CD14-positive monocyte (primary cell): ENCODE results near the gene FBF1. TPM values are rescaled to one million over a fixed set of nuclear protein-coding genes. Genes with fewer than 3 reads are reported as not detected.

Experiments
- DNase-seq, 3 donors: peaks; one replicate each; pipeline ENCODE4 v3.0.0-alpha.2; 2011 to 2022
- H2AFZ ChIP-seq: 2 replicates; pipeline ENCODE4 v1.6.0; 2012; ENCODE audit warnings: mild to moderate bottlenecking, low read depth, low read length, inconsistent platforms; ENCODE audit not compliant: insufficient read depth, poor library complexity, severe bottlenecking
- H3K27ac ChIP-seq, 2 donors: 1 replicate in 1 of 2; 2 replicates in 1 of 2; pipeline ENCODE4 v1.5.1; 2012 to 2013; ENCODE audit warnings: low read length in 2 of 2, control low read depth in 1 of 2, inconsistent platforms in 1 of 2, low read depth in 1 of 2, mild to moderate bottlenecking in 1 of 2
- H3K27me3 ChIP-seq, 2 donors: one replicate each; pipeline versions ENCODE4 v1.6.0 to v1.6.1; 2011 to 2013; ENCODE audit warnings: low read length in 2 of 2; ENCODE audit not compliant: control insufficient read depth in 2 of 2, insufficient read depth in 2 of 2
- H3K36me3 ChIP-seq, 2 donors: replicated peaks in 1 of 2; 1 replicate in 1 of 2; 2 replicates in 1 of 2; pipeline versions ENCODE4 v1.5.1 to v1.6.1; 2012 to 2013; ENCODE audit warnings: low read length in 2 of 2, control low read depth in 1 of 2, inconsistent platforms in 1 of 2, mild to moderate bottlenecking in 1 of 2; ENCODE audit not compliant: insufficient read depth in 2 of 2, control insufficient read depth in 1 of 2
- H3K4me1 ChIP-seq, 2 donors: 1 replicate in 1 of 2; 2 replicates in 1 of 2; pipeline versions ENCODE4 v1.5.1 to v1.6.1; 2012 to 2013; ENCODE audit warnings: low read length in 2 of 2, control low read depth in 1 of 2, inconsistent platforms in 1 of 2, mild to moderate bottlenecking in 1 of 2, moderate library complexity in 1 of 2; ENCODE audit not compliant: insufficient read depth in 2 of 2, control insufficient read depth in 1 of 2
- H3K4me2 ChIP-seq: replicated peaks from 2 replicates; pipeline ENCODE3; 2012; ENCODE audit warnings: low read length, moderate library complexity, mild to moderate bottlenecking; ENCODE audit not compliant: poor library complexity, severe bottlenecking; ENCODE audit errors: extremely low read depth
- H3K4me3 ChIP-seq, 3 experiments: fragments of 200-600 bp in 1 of 3; sonication (generic) in 1 of 3; replicated peaks in 1 of 3; 1 replicate in 2 of 3; 2 replicates in 1 of 3; pipeline ENCODE4 v1.5.1; 2011 to 2013; ENCODE audit warnings: low read length in 3 of 3, mild to moderate bottlenecking in 3 of 3, control low read depth in 2 of 3, low read depth in 2 of 3, inconsistent platforms in 1 of 3, moderate library complexity in 1 of 3
- H3K79me2 ChIP-seq: 2 replicates; pipeline ENCODE4 v1.6.0; 2012; ENCODE audit warnings: mild to moderate bottlenecking, control low read depth, inconsistent platforms, low read length, moderate library complexity; ENCODE audit not compliant: insufficient read depth
- H3K9ac ChIP-seq: 2 replicates; pipeline ENCODE4 v1.6.0; 2017; ENCODE audit warnings: low read length, mild to moderate bottlenecking; ENCODE audit not compliant: insufficient read depth, poor library complexity, severe bottlenecking
- H3K9me3 ChIP-seq, 2 donors: replicated peaks in 1 of 2; 1 replicate in 1 of 2; 2 replicates in 1 of 2; pipeline versions ENCODE4 v1.5.1 to v1.6.1; 2012 to 2013; ENCODE audit warnings: low read length in 2 of 2, control low read depth in 1 of 2; ENCODE audit not compliant: control insufficient read depth in 1 of 2, insufficient read depth in 1 of 2
- H4K20me1 ChIP-seq: 2 replicates; pipeline ENCODE4 v1.6.0; 2012; ENCODE audit warnings: mild to moderate bottlenecking, low read length, control low read depth, moderate library complexity; ENCODE audit not compliant: insufficient read depth
- H3K27ac Mint-ChIP-seq, 7 donors: one replicate each; pipeline ENCODE4 v1.8.0; 2020; ENCODE audit warnings: mild to moderate bottlenecking in 7 of 7, mixed read lengths in 7 of 7, moderate library complexity in 6 of 7, inconsistent platforms in 2 of 7
- H3K27me3 Mint-ChIP-seq, 3 donors: one replicate each; pipeline ENCODE4 v1.8.0; 2021 to 2022; ENCODE audit warnings: low read depth in 3 of 3, mild to moderate bottlenecking in 3 of 3, mixed read lengths in 3 of 3, moderate library complexity in 3 of 3, inconsistent platforms in 1 of 3
- H3K36me3 Mint-ChIP-seq, 2 donors: one replicate each; pipeline ENCODE4 v1.8.0; 2020; ENCODE audit warnings: mixed read lengths in 2 of 2, inconsistent platforms in 1 of 2, mild to moderate bottlenecking in 1 of 2
- H3K4me1 Mint-ChIP-seq: one replicate; pipeline ENCODE4 v1.8.0; 2020; ENCODE audit warnings: mild to moderate bottlenecking, mixed read lengths
- H3K4me3 Mint-ChIP-seq, 2 donors: one replicate each; pipeline ENCODE4 v1.8.0; 2020; ENCODE audit warnings: mild to moderate bottlenecking in 2 of 2, mixed read lengths in 2 of 2, moderate library complexity in 1 of 2
- H3K9me3 Mint-ChIP-seq, 7 donors: one replicate each; pipeline ENCODE4 v1.8.0; 2020 to 2022; ENCODE audit warnings: mixed read lengths in 7 of 7, mild to moderate bottlenecking in 6 of 7, moderate library complexity in 6 of 7, inconsistent platforms in 2 of 7
- CTCF ChIP-seq: fragments of 200-600 bp; IDR thresholded peaks from one replicate; pipeline ENCODE4 v1.8.0; 2022; ENCODE audit warnings: antibody characterized with exemption, mild to moderate bottlenecking
- WGBS: methylation state at CpG from one replicate; pipeline ENCODE4 v1.1.5; 2013; ENCODE audit warnings: missing lambda C conversion rate; ENCODE audit not compliant: insufficient coverage; 5-methylcytosine and 5-hydroxymethylcytosine counted together
- intact Hi-C, 2 donors: fragments of 100-400 bp; cut with micrococcal nuclease; formaldehyde crosslinking; loops; one replicate each; pipeline versions ENCODE4 v1.15.0 to v1.15.1; 2023
- polyA plus RNA-seq, 3 donors: library from polyadenylated mRNA; depleted of rRNA in 1 of 3; unstranded in 2 of 3; stranded (reverse) in 1 of 3; fragments of 300-500 nt in 2 of 3; fragments of >200 nt in 1 of 3; fragmentation: Illumina TruSeq in 2 of 3; gene quantifications; 1 replicate in 2 of 3; 2 replicates in 1 of 3; pipeline ENCODE4 v1.2.3, GENCODE V29; 2012 to 2021

The FBF1 gene
- polyA plus RNA-seq, 3 donors, result 0.32 to 4.4 (median 0.62) TPM

GRCh38 chr17:75877752-75878173 lies 63.1 kb downstream of the FBF1 start:
- WGBS, result under 1% methylated on average over 56 of the region's 56 CpGs
- Histone ChIP-seq H3K4me3 (peak overlapping the region in 2 of 3 experiments; percentile 23 to 68), H4K20me1 (no peaks in the 10 kb centered on the region), H2AFZ (peak overlapping the region; percentile 76), H3K4me2 (peak overlapping the region; percentile 80), H3K9me3 (peaks cover 0 to 5% of the 10 kb centered on the region in 2 donors), H3K79me2 (no peaks in the 10 kb centered on the region), H3K36me3 (no peaks in the 10 kb centered on the region), H3K27ac (no peak overlapping the region), H3K4me1 (peaks cover 27 to 38% of the 10 kb centered on the region in 2 donors), H3K27me3 (peaks cover 16 to 48% of the 10 kb centered on the region in 2 donors), H3K9ac (no peak overlapping the region)
- Mint-ChIP-seq H3K27me3 (peaks cover 55 to 68% (median 55%) of the 10 kb centered on the region in 3 donors), H3K27ac (no peak overlapping the region), H3K4me1 (peaks cover 28% of the 10 kb centered on the region), H3K36me3 (peaks cover 2 to 6% of the 10 kb centered on the region in 2 donors), H3K4me3 (peak overlapping the region; percentile 73 to 95), H3K9me3 (peaks cover 0 to 14% (median 4%) of the 10 kb centered on the region in 7 donors)
- peak; percentile 56 to 67 (median 62) for DNase-seq
- intact Hi-C loops, result no loop called here
- TF ChIP-seq CTCF, result peak; percentile 72

- intact Hi-C loops, result no loop called here
- DNase-seq, result peak in 1 of 3 donors; percentile 56
- TF ChIP-seq CTCF, result no peak
- Mint-ChIP-seq H3K27me3 (peaks cover 51 to 66% (median 55%) of the 10 kb centered on the region in 3 donors), H3K9me3 (peaks cover 0 to 14% (median 4%) of the 10 kb centered on the region in 7 donors), H3K4me3 (peak overlapping the region; percentile 73 to 95), H3K36me3 (peaks cover 2 to 6% of the 10 kb centered on the region in 2 donors), H3K27ac (peak overlapping the region in 2 of 7 donors; percentile 40 to 60), H3K4me1 (peaks cover 28% of the 10 kb centered on the region)
- peak overlapping the region; percentile 76 for H2AFZ ChIP-seq
- H3K4me2 ChIP-seq, result peak overlapping the region; percentile 80
- no peaks in the 10 kb centered on the region for H3K79me2 ChIP-seq
- peaks cover 27 to 38% of the 10 kb centered on the region in 2 donors for H3K4me1 ChIP-seq
- H3K9me3 ChIP-seq, result peaks cover 0 to 5% of the 10 kb centered on the region in 2 donors
- no peak overlapping the region for H3K27ac ChIP-seq
- 10% methylated on average over 37 of the region's 41 CpGs for WGBS
- H3K27me3 ChIP-seq, result peaks cover 16 to 48% of the 10 kb centered on the region in 2 donors
- no peak overlapping the region for H3K9ac ChIP-seq
- no peaks in the 10 kb centered on the region for H4K20me1 ChIP-seq
- peak overlapping the region; percentile 8 to 68 (median 23) for H3K4me3 ChIP-seq
- H3K36me3 ChIP-seq, result no peaks in the 10 kb centered on the region
Measured at GRCh38 chr17:75876938-75877751, 63.7 kb downstream of the FBF1 start.
